Measurements from ENCODE around the gene AMPH. TPM values are rescaled to one million over a fixed set of nuclear protein-coding genes. Genes with fewer than 3 reads are reported as not detected.

Gene AMPH
- total and polyA plus RNA-seq, 4 donors = 0.18 to 6.6 (median 3.6) TPM

GRCh38 chr7:38334163-38334562, 297.0 kb downstream of the AMPH start:
- H3K4me3 ChIP-seq = no peak overlapping the region
- H3K9me3 ChIP-seq (ENCODE audit: control insufficient read depth in 4 of 4, insufficient read depth in 3 of 4, low read length in 3 of 4) = no peaks in the 10 kb centered on the region
- no peak overlapping the region for H3K27ac ChIP-seq (ENCODE audit: low read depth in 1 of 2, low read length in 1 of 2)
- ATAC-seq (ENCODE audit: insufficient read depth, low FRiP score) (no peak), DNase-seq (no peak)
- peaks cover 0 to 7% (median 0%) of the 10 kb centered on the region in 5 donors for H3K4me1 ChIP-seq (ENCODE audit: control insufficient read depth in 5 of 5, insufficient read depth in 5 of 5, low read length in 5 of 5)
- TF ChIP-seq CTCF (IDR thresholded peaks at IDR 0.05; ENCODE audit: control extremely low read depth, extremely low read depth) = no peak
- no peak overlapping the region for H3K9ac ChIP-seq (ENCODE audit: insufficient read depth in 1 of 2, low read length in 2 of 2)
- no peaks in the 10 kb centered on the region for H3K27me3 ChIP-seq (ENCODE audit: control insufficient read depth in 3 of 3, insufficient read depth in 3 of 3, low read length in 2 of 3)
- H3K36me3 ChIP-seq (ENCODE audit: control insufficient read depth in 4 of 4, insufficient read depth in 4 of 4, low read length in 4 of 4) = no peaks in the 10 kb centered on the region

Small RNAs within 50 kb of the gene (small RNA-seq; reads per million reads assigned to genes)
- gene RN7SL83P (ENCODE audit: low replicate concordance) (not detected), gene TRGV6 (ENCODE audit: low replicate concordance) (not detected)

All from lung (tissue), 13 donors.